MM.1S (cell line): ENCODE measurements around the gene TMEM25.

Experiments
- CTCF ChIP-seq: fragments of 300-600 bp; sonication (generic); IDR thresholded peaks from 2 replicates; pipeline ENCODE4 v1.5.1; 2016; ENCODE audit warnings: antibody characterized with exemption, low read length, mixed read lengths
- EZH2 ChIP-seq: fragments of 300-600 bp; sonication (generic); optimal IDR thresholded peaks from 2 replicates; pipeline ENCODE3; 2017; ENCODE audit warnings: low read depth, mild to moderate bottlenecking, antibody characterized with exemption, low read length, mixed read lengths

DNA sequence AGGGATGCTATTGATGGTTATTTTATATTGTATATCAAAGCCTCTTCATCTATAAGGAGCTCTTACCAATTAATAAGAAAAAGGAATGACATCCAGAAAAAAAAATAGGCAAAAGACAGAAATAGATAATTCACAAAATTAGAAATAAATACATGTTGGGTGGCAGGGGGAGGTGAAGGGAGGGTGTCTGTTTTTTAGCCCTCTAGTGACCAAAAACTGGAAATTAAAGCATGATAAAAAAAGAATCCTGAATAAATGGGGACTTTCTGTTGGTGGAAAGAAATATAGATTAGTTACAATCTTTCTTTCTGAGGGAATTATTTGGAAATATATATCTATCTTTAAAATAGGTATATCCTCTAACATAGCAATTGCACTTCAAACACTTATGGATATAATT is 45.7 kb upstream of the TMEM25 start:
- TF ChIP-seq EZH2 (no peak), CTCF (no peak; the same call in 1 of the 2 replicates)
